OCI-LY7 (cell line): ENCODE measurements around the gene CCDC30. TPM values are rescaled to one million over a fixed set of nuclear protein-coding genes. Genes with fewer than 3 reads are reported as not detected.

Experiments used
- BruUV-seq: library from RNA; stranded (reverse); fragments of 400-500 nt; replicated peaks from 2 replicates; lab custom pipeline; 2021; lab: Mats Ljungman, UMichigan
- CTCF ChIA-PET: fragments of 300-600 bp; sonication (Branson Sonifier 250); formaldehyde crosslinking; loops from one replicate; lab custom pipeline; 2022; ENCODE audit warnings: antibody characterized with exemption; ENCODE audit not compliant: unreplicated experiment; lab: Charles Lee
- POLR2A ChIA-PET: fragments of 300-600 bp; sonication (Branson Sonifier 250); formaldehyde crosslinking; loops from one replicate; lab custom pipeline; 2022; ENCODE audit warnings: antibody characterized with exemption; lab: Charles Lee
- DNase-seq: peaks from one replicate; pipeline ENCODE4 v3.0.0-alpha.2; 2015; ENCODE audit warnings: low spot score
- H2AFZ ChIP-seq: fragments of 200-600 bp; sonication (generic), shearing (Covaris generic); 2 replicates; pipeline ENCODE4 v1.6.1; 2014; ENCODE audit warnings: mild to moderate bottlenecking, antibody characterized with exemption, low read length, moderate library complexity
- H3K27ac ChIP-seq: fragments of 200-600 bp; sonication (generic); 2 replicates; pipeline ENCODE4 v1.5.1; 2014; ENCODE audit warnings: mixed run types, low read depth, mild to moderate bottlenecking, moderate library complexity, low read length, inconsistent platforms; ENCODE audit not compliant: poor library complexity, severe bottlenecking
- H3K36me3 ChIP-seq: fragments of 200-600 bp; sonication (generic); 2 replicates; pipeline ENCODE4 v1.6.1; 2014; ENCODE audit warnings: mild to moderate bottlenecking, antibody characterized with exemption, low read length, moderate library complexity, mixed read lengths; ENCODE audit not compliant: insufficient read depth
- H3K4me1 ChIP-seq: fragments of 200-600 bp; sonication (generic); 2 replicates; pipeline ENCODE4 v1.5.1; 2014; ENCODE audit warnings: mild to moderate bottlenecking, low read length; ENCODE audit not compliant: insufficient read depth, poor library complexity, severe bottlenecking
- H3K4me2 ChIP-seq: fragments of 200-600 bp; sonication (generic); 2 replicates; pipeline ENCODE4 v1.6.1; 2014; ENCODE audit warnings: mild to moderate bottlenecking, low read length
- H3K4me3 ChIP-seq: fragments of 200-600 bp; sonication (generic); 2 replicates; pipeline ENCODE4 v1.5.1; 2014; ENCODE audit warnings: mild to moderate bottlenecking, low read depth, low read length; ENCODE audit not compliant: poor library complexity, severe bottlenecking
- H3K79me2 ChIP-seq: fragments of 200-600 bp; sonication (generic); 2 replicates; pipeline ENCODE4 v1.6.1; 2016; ENCODE audit warnings: low read depth, mild to moderate bottlenecking, low read length, moderate library complexity, mixed read lengths; ENCODE audit not compliant: insufficient read depth
- H3K9me2 ChIP-seq: fragments of 200-600 bp; sonication (generic); 2 replicates; pipeline ENCODE4 v1.6.1; 2016; ENCODE audit warnings: mild to moderate bottlenecking, low read length, mixed read lengths; ENCODE audit not compliant: insufficient read depth
- H3K9me3 ChIP-seq: fragments of 200-600 bp; sonication (generic); 2 replicates; pipeline ENCODE4 v1.6.1; 2014; ENCODE audit warnings: mild to moderate bottlenecking, mixed run types, low read length, mixed read lengths
- H4K20me1 ChIP-seq: fragments of 200-600 bp; sonication (generic); 2 replicates; pipeline ENCODE4 v1.6.1; 2014; ENCODE audit warnings: mild to moderate bottlenecking, antibody characterized with exemption, low read length, moderate library complexity, mixed read lengths; ENCODE audit not compliant: insufficient read depth
- CTCF ChIP-seq: fragments of 200-600 bp; sonication (generic); conservative IDR thresholded peaks from 2 replicates; pipeline ENCODE4 v1.5.1; 2014; ENCODE audit warnings: mild to moderate bottlenecking, antibody characterized with exemption, low read length, moderate library complexity, mixed read lengths
- EZH2phosphoT487 ChIP-seq: fragments of 200-600 bp; sonication (generic); IDR thresholded peaks from 2 replicates; pipeline ENCODE4 v1.6.1; 2018; ENCODE audit warnings: low read depth, borderline replicate concordance, mild to moderate bottlenecking, mixed run types, antibody characterized with exemption, low read length, moderate library complexity, mixed read lengths
- intact Hi-C: fragments of 100-400 bp; cut with micrococcal nuclease; formaldehyde crosslinking; loops from one replicate; pipeline ENCODE4 v1.10.0; 2022; ENCODE audit not compliant: unreplicated experiment
- total RNA-seq, 2 experiments: library from RNA; depleted of rRNA in 1 of 2; stranded (reverse); fragments of >200 nt in 1 of 2; shearing (Covaris generic) in 1 of 2; gene quantifications; 2 replicates each; pipeline ENCODE4 v1.2.3, GENCODE V29; 2014 to 2022

Gene CCDC30
- total RNA-seq, 2 experiments from 2014 or later, result 0.54 to 2.6 TPM

GRCh38 chr1:42676534-42677087 is 213.5 kb downstream of the CCDC30 start:
- POLR2A ChIA-PET, result no interaction called here
- Histone ChIP-seq H3K27ac (no peak overlapping the region), H3K9me2 (no peaks in the 10 kb centered on the region), H4K20me1 (no peaks in the 10 kb centered on the region), H3K4me2 (no peak overlapping the region), H3K9me3 (no peaks in the 10 kb centered on the region), H3K79me2 (peaks cover 16% of the 10 kb centered on the region; the same call in 1 of the 2 replicates), H3K4me1 (peaks cover 22% of the 10 kb centered on the region), H2AFZ (no peak overlapping the region), H3K4me3 (no peak overlapping the region), H3K36me3 (peaks cover 49% of the 10 kb centered on the region)
- CTCF ChIA-PET, result no interaction called here
- intact Hi-C loops, result no loop called here
- TF ChIP-seq EZH2phosphoT487, result no peak
- TF ChIP-seq CTCF, result no peak
- DNase-seq, result no peak
- BruUV-seq, result no TSS peak

- Histone ChIP-seq H3K27ac (no peak overlapping the region), H4K20me1 (peaks cover 15% of the 10 kb centered on the region), H3K4me2 (peak overlapping the region; percentile 92), H3K9me3 (no peaks in the 10 kb centered on the region), H3K9me2 (no peaks in the 10 kb centered on the region), H3K4me1 (peaks cover 28% of the 10 kb centered on the region), H3K79me2 (peaks cover 34% of the 10 kb centered on the region), H2AFZ (no peak overlapping the region), H3K36me3 (peaks cover 39% of the 10 kb centered on the region), H3K4me3 (peak overlapping the region; percentile 84)
- intact Hi-C loops, result no loop called here
- CTCF ChIA-PET, result no interaction called here
- no peak for TF ChIP-seq EZH2phosphoT487
- TF ChIP-seq CTCF, result no peak
- no TSS peak for BruUV-seq
- POLR2A ChIA-PET, result interaction anchor here (1.1 to 1.4 kb wide), 3 partner anchors 10 to 21 kb away, joined by 3 to 4 read pairs (median 3); partner anchors contain the start of gene PPIH
- DNase-seq, result no peak
Observed at GRCh38 chr1:42679364-42679983, 216.4 kb downstream of the CCDC30 start.

GRCh38 chr1:42680055-42680454 is 217.0 kb downstream of the CCDC30 start:
- TF ChIP-seq EZH2phosphoT487 (no peak), CTCF (no peak)
- Histone ChIP-seq H4K20me1 (peaks cover 21% of the 10 kb centered on the region), H3K36me3 (peaks cover 39% of the 10 kb centered on the region), H3K4me1 (peaks cover 34% of the 10 kb centered on the region), H3K9me3 (no peaks in the 10 kb centered on the region), H3K9me2 (no peaks in the 10 kb centered on the region), H3K4me2 (peak overlapping the region; percentile 92), H3K79me2 (peaks cover 40% of the 10 kb centered on the region), H3K27ac (no peak overlapping the region), H3K4me3 (peak overlapping the region; percentile 84), H2AFZ (no peak overlapping the region)
- intact Hi-C loops, result loop anchor here (5.0 kb wide), 1 partner anchor 262 kb away; no protein-coding TSS in a partner anchor
- DNase-seq, result no peak
- CTCF ChIA-PET, result interaction anchor here (0.7 kb wide), 1 partner anchor 39 kb away, joined by 3 read pairs; no protein-coding TSS in a partner anchor
- POLR2A ChIA-PET, result interaction anchor here (0.7 to 1.5 kb wide), 3 partner anchors 17 to 344 kb away, joined by 3 to 7 read pairs (median 4); partner anchors contain the start of gene PPIH
- BruUV-seq, result no TSS peak
